T-helper 9 cell (primary cell): ENCODE data around the gene KIF13A.
"Not testable (repeated sequence)": the region's sequence is repeated elsewhere in the genome, so short reads cannot be mapped to it uniquely, and the experiment has no call there.

Experiments used
- DNase-seq: peaks from one replicate; pipeline ENCODE4 v3.0.0-alpha.2; 2020
- total RNA-seq, 2 donors: gene quantifications; one replicate each; lab custom pipeline; 2026; lab: John Stamatoyannopoulos, UW

KIF13A gene
- total RNA-seq: 0.24 to 2.2 reads per million in 2 donors

DNA sequence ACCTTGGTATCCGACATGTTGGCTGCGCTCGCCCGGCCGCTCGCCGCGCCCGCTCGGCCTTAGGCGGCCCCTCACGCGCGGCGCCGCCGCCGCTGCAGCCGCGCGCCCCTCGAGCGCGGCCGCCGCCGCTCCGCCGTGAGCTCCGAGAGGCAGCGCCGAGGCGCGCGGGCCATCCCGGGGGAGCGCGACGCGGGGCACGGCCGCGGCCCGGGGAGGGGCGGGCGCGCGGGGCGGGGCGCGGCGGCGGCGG is at the start of gene KIF13A:
TSS of gene KIF13A (minus strand) at position 189 of the 250 bp plus-strand sequence. CDS start at position 17, 172 bp downstream.
- no peak for DNase-seq

DNA sequence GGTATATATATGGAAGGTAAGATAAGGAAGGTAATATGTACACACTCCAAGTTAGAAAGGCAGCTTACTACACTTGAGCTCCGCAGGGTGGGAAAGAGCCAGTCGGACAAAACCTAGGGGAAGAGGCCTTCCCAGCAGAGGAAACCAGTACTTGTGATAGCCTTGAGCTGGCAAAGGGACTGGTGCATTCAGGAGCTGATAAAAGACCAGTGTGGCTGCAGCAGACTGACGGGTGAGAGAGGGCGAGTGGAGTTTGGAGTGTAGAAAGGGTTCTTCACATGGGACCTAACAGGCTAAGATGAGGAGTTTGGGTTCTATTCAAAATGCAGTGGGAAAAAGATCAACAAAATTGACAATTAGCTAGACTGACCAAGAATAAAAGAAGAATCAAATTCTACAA is 49.3 kb upstream of the KIF13A start:
- no peak for DNase-seq

- no peak for DNase-seq
Observed at GRCh38 chr6:18035330-18035854, 48.0 kb upstream of the KIF13A start.

DNA sequence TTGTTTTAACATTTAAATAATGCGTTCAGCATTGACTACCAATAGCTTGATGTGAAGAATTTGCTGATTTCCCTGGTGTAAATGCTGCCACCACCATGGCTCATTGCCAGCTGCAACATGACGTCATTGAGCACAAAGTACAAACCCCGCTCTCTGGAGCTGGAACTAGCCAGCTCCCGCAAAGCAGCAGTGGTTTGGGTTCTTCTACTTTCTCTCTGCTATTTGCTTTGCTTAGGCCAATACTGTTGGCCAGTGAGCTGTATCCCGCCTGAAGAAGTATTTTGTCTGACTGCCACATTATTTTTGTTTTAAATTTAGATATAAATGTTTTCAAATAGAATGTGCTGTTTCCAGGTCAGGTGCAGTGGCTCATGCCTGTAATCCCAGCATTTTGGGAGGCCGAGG is 47.4 kb upstream of the KIF13A start:
- DNase-seq: no peak

DNA sequence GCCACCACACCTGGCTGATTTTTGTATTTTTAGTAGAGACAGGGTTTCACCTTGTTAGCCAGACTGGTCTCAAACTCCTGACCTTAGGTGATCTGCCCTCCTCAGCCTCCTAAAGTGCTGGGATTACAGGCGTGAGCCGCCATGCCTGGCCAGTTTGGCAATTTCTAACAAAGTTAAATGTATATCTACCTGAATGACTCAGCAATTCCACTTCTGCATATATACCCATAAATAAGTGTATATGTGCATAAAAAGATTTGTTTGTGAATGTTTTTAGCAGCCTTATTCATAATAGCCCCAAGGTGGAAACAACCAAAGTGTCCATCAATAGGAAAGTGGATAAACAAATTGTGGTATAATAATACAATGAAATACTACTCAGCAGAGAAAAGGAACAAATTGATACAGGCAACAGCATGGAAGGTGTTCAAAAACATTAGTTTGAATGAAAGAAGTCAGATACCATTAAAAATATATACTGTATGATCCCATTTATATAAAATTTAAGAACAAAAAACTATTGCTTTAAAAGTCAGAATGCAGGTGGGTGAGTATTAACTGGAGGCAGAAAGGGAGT is 44.3 kb upstream of the KIF13A start:
- DNase-seq: no peak

DNA sequence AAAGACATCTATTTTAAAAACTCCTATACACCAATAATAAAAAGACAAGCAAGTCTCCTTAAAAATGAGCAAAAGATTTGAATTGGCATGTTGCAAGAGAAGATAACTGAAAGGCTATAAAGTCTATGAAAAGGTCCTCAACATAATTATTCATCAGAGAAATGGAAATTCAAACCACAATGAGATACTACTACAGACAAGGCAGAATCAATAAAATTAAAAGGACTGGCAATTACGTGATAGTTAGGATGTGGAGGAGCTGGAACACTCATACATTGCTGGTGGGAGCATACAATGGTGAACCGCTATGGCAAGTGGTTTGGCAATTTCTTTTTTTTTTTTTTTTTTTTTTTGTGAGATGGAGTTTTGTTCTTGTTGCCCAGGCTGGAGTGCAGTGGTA is 43.8 kb upstream of the KIF13A start:
- no peak for DNase-seq

DNA sequence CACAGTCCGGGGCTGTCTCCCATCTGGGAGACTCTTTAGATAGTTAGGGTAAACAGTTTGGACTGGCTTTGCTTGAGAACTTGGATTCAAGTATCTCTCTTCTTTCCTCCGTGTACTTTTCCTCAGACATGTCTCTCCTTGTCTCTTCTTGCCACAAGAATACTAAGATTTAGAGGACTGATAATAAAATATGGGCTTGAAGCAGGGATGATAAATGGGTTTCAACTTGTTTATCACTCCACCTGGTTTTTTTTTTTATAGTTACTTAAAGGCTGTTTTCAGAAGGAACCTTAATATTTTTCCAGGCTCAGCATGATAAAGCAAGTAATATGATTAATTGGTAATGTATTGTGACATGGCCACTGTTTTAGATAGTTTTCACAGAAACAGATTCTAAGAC is 40.9 kb upstream of the KIF13A start:
- DNase-seq: no peak

GRCh38 chr6:18025596-18025995 is 38.2 kb upstream of the KIF13A start:
- DNase-seq: no peak

GRCh38 chr6:18024876-18025275 is 37.4 kb upstream of the KIF13A start:
- DNase-seq: no peak

- DNase-seq: no peak
Observed at GRCh38 chr6:18023891-18024290, 36.5 kb upstream of the KIF13A start.

DNA sequence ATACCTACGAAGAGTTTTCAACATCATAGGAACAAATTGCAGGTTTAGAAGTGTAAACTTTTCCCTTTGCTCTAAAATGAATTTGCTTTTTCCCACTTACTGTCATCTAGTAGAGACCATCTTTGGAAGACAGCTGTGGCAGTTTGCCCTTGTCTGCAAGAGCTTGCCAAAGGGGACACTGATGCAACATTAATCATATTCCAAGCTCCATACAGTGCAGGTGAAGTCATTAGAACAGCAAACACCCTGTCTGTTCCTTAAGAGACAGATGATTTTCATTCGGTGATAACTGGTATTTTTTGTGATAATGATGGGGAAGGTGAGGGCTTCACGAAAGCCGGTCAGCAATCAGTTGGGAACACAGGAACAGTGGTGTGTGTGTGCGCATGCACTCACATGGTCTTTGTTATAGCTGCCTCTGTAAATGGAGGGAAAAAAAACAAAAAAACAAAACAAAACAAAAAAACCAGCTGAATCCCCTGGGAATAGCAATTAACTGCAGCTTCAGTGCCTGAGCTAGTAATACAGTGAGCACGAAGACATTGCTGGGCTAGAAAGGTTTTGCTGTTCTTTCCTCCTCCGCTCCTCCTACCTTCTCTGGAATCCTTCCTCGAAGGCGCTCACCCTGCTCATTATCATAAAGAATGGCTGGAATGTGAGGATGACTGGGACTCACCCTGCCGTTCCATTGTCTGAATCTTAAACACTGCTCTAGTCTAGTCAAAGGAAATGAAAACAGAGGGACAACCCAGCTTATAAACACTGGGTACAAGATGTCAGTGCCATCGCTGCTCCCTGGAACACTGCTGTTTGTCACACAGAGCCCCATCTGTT is 35.2 kb upstream of the KIF13A start:
- no peak for DNase-seq

DNA sequence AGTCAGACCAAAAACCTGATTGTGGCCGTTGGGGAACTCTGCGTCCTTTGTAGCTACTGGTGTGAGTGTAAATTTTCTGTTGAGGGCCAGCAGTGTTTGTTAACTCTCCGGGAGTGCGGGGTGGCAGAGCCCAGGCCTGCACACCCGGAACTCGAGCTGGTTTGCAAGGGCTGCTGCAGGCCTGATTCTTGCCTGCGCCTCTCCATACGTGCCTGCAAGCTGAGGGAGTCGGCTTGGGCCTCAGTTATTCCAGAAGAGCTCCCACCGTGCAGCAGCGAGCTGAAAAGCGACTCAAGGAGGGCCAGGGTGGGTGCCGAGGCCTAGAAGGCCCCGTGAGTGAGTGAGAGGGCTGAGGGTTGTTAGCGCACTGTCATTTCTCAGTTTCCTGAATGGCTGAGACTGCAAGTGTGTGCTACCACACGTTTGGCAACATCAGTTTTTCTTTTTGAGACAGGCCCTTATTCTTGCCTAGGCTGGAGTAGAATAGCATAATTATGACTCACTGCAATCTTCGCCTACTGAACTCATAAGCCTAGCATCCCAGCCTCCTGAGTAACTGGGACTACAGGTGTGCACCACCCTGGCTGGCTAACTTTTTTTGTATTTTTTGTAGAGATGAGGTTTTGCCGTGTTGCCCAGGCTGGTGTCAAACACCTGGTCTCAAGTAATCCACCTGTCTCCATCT is 33.9 kb upstream of the KIF13A start:
- DNase-seq: no peak

DNA sequence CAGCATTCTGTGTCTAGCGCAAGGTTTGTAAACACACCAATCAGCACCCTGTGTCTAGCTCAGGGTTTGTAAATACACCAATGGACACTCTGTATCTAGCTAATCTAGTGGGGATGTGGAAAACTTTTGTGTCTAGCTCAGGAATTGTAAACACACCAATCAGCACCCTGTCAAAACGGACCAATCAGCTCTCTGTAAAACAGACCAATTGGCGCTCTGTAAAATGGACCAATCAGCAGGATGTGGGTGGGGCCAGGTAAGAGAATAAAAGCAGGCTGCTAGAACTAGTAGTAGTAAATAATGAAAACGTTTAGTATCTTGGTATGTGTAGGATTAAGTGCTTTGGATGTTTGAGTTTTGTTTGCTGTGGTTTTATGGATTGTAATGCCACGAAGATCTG is 33.1 kb upstream of the KIF13A start:
- not testable (repeated sequence) for DNase-seq

DNA sequence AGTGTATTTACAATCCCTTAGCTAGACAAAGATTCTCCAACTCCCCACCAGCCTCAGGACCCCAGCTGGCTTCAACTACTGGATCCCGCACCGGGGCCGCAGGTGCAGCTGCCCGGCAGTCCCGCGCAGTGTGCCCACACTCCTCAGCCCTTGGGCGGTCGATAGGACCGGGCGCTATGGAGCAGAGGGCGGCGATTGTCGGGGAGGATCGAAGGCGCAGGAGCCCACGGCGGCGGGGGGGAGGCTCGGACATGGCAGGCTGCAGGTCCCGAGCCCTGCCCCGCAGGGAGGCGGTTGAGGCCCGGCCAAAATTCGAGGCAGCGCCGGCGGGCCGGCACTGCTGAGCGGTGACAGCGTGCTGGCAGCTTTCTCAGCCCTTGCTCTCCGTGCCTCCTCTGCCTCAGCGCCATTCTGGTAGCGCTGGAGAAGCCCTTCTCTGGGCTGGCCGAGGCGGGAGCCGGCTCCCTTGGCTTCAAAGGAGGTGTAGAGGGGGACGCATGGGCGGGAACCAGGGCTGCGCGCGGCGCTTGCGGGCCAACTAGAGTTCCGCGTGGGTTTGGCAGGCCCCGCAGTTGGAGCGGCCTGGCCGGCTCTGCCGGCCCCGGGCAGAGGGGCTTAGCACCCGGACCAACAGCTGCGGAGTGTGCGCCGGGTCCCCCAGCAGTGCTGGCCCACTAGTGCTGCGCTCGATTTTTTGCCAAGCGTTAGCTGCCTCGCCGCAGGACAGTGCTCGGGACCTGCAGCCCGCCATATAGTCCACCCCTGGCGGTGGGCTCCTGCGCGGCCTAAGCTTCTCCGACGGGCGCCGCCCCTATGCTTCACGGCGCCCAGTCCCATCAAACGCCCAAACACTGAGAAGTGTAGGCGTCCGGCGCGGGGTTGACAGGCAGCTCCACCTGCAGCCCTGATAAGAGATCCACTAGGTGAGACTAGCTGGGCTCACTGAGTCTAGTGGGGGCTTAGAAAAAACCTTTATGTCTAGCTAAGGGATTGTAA is 32.4 kb upstream of the KIF13A start:
- no peak for DNase-seq

DNA sequence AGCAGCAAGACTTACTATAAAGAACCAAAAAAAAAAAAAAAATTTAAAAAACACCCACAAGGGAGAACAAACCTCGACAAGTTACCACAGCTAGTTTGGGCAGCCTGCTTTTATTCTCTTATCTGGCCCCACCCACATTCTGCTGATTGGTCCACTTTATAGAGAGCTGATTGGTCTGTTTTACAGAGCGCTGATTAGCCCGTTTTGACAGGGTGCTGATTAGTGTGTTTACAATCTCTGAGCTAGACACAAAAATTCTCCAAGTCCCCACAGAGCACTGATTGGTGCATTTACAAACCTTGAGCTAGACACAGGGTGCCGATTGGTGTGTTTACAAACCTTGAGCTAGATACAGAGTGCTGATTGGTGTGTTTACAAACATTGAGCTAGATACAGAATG is 31.7 kb upstream of the KIF13A start:
- not testable (repeated sequence) for DNase-seq

- DNase-seq: no peak
Observed at GRCh38 chr6:18016698-18017097, 29.3 kb upstream of the KIF13A start.

DNA sequence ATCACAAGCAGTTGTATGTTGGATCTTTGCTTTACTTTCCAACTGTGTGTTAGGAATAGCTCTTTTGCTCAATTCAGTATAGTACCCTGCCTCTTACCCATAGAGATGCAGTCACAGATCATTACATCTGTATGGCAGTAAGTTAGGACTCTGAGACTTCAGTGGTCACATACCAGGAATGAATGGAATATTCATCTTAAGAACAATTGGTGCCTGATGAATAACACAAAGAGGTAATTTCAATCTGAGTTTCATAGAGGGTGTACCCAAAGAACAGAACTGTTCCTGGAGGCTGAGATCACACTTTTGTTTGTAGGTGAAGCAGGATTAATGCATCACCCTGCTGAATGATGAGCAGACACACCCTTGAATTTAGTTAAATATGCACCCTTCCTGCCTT is 28.7 kb upstream of the KIF13A start:
- no peak for DNase-seq

- no peak for DNase-seq
Observed at GRCh38 chr6:18011287-18011686, 23.9 kb upstream of the KIF13A start.

DNA sequence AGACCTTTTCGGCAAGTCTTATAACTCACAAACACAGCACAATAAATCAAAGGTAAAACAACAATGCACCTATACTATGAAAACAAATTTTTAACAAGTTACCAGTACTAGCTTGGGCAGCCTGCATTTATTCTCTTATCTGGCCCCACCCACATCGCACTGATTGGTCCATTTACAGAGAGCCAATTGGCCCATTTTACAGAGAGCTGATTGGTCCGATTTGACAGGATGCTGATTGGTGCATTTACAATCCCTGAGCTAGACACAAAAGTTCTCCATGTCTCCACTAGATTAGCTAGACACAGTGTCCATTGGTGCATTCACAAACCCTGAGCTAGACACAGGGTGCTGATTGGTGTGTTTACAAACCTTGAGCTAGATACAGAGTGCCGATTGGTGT is 23.1 kb upstream of the KIF13A start:
- not testable (repeated sequence) for DNase-seq

GRCh38 chr6:18004256-18004985 is 17.0 kb upstream of the KIF13A start:
- DNase-seq: no peak

- no peak for DNase-seq
Observed at GRCh38 chr6:17999425-17999824, 12.0 kb upstream of the KIF13A start.

DNA sequence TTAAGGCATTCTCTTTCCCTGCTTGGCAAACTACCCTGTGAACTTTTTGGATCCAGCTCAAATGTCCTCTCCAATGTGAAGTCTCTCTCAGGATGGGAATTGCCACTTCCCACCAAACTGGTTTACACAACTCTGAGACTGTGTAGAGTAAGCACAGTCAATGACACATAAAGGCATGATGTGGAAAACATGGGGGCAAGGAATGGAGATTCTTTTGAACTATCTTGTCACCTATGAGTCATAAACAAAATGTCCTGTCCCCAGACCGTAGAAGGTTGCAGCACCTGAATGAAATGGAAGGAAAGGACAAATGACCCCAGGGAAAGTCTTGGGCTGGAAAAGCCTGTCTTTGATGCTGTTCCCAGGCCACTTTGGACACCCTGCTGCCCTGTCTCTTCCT is 11.0 kb upstream of the KIF13A start:
- DNase-seq: no peak
